Hematopoietic multipotent progenitor cell treated with erythropoietin and hydrocortisone succinate and interleukin-3 and kit ligand, for 4 days (in vitro differentiated cells): ENCODE data around the gene RAI14.
"Not testable (repeated sequence)": the region's sequence is repeated elsewhere in the genome, so short reads cannot be mapped to it uniquely, and the experiment has no call there.

ENCODE experiments used
- DNase-seq: peaks from one replicate; pipeline ENCODE4 v3.0.0-alpha.2; 2015

Gene RAI14

DNA sequence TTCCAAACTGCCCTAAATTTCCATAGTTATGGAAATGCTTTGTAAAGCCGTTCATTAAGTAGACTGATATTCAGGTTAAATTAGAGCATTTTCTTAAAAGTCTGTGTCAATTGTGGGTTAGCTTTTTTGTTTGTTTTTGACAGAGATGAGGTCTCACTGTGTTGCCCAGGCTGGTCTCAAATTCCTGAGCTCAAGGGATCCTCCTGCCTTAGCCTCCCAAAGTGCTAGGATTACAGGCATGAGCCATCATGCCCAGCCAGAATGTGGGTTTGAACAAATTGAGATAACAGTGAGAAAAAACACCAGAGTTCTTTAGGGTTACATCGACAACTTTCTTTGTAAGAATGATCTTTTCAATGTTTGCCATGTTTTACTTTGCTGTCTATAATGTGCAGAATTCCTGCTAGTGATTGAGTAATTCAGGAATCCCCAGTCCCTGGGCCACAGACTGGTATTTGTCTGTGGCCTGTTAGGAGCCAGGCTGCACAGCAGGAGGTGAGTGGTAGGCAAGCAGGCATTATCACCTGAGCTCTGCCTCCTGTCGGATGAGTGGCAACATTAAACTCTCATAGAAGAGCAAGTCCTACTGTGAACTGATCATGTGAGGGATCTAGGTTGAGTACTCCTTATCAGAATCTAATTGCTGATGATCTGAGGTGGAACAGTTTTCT lies 80.5 kb downstream of the RAI14 start:
- no peak for DNase-seq

DNA sequence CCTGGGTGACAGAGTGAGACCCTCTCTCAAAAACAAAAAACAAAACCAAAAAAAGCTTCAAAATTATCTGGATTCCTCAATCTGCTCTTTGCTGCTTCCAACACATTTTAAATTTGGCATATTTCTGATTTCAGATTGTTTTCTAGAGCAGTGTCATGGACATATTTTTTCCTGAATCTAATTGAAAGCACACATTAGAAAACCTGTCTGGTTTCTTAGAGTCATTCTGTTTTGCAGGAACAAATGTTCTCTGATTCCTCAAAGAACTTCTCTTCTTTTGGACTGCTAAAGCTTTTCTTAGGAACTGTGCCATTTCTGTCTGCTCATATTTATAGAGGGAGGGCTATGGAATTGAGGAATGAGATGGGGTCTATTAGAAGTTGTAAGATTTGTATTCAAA lies 81.6 kb downstream of the RAI14 start:
- DNase-seq, result no peak

DNA sequence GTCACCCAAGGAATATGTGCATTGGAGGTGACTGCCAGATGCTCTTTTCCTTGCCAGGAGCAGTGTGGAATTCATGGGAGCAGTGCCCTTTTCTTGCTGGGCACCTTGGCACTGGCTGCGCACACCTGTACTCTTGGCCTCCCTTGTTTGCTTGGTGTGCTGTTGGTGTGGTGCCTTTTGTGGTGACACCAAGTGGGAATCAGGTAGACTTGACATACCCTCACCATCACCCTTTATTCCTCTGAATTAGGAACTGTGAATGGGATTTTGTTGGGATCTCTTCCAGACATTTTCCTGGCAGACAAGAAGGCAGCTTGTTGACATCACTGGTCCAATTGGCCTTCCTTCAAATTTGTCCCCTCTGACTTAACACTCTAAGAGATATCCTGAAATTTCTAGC lies 82.3 kb downstream of the RAI14 start:
- no peak for DNase-seq

DNA sequence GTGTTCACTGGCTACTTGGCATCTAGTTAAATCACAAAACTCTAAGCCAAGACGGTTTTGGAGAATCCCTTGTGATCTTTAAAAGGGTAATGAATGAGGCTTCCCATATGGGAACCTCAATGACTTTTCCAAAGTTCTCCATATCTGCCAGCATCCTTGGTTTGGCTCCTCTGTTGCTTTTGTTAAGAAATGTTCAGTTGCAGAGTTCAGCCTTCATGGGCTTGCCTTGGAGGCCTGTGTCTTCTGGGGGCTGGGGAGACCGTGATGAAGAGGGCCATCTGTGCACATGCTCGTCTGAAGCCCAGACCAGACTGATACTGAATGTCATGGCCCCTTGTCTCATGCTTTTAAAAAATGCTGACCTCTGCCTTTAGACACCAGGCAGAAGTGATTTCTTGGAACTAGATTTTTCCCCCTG lies 84.3 kb downstream of the RAI14 start:
- no peak for DNase-seq

DNA sequence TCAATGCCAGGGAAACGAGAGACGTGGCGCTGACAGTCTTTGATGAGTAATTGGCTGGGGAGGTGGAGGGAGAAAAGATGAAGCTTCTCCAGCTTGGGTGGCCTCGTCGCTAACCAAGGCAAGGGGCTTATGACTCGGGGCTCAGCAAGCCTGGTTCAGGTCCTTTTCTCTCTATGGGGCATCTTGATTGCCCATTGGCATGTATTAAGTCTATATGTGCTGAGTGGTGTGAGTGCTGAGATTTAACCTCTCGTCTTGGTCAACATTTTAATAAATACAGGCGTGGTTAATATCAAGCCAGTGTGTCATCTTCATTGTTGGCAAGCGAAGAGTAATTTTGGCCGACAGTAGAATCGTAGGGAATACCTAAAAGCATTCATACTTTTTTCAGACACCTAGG lies 85.9 kb downstream of the RAI14 start:
- DNase-seq, result no peak

DNA sequence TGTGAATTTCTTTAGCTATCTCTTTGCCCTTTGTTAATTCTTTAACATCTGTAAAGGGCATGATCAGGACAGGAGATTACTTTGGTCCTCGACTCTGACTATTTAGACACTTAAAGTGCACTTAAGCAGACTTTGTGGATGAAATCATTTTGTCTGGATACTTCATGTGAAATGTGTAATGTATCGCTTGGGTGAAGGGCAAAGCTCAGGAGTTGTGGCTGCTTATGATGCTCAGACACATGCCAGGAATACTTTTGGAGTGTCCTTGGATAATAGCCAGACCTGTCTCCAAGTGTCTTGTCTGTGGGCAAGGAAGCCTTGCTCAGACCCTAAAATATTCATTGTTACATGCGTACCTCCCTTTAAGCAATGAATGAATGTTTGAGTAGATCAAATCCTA lies 87.8 kb downstream of the RAI14 start:
- DNase-seq, result no peak

DNA sequence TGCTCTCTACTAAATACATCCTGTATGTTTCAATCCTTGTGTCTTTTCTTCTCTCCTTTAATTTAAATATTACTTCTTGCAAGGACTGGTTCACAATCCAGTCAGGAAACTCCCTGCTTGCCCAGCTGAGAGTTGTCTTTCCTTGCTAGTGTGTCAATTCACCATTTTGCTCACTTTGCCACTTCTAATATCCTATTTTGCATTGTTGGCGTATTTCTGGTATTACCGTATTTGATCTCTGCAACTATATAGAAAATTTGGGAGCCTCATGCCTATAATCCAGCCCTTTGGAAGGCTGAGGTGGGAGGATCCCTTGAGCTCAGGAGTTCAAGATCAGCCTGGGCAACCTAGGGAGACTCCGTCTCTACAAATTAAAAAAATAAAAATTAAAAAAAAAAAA lies 92.3 kb downstream of the RAI14 start:
- DNase-seq, result no peak

DNA sequence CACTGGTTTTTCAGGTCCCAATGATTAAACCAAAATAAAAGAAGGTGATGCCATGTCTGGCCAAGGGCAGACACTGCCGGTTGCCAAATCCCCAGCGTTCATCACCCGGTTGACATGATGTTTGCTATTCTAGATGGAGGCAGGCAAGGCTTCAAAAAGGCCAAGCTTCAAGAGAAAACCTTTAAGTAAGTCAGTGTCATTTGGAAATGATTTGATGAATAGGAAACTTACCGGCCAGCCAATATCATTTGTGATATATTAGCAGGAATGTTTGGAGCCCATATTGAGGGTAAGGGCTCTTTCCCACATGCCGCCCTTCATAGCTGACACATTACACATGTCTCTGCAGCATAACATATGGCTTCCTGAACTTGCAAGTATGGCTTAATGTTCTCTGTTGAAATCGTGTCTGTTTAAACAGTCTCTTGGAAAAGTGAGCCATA lies 93.3 kb downstream of the RAI14 start:
- no peak for DNase-seq

DNA sequence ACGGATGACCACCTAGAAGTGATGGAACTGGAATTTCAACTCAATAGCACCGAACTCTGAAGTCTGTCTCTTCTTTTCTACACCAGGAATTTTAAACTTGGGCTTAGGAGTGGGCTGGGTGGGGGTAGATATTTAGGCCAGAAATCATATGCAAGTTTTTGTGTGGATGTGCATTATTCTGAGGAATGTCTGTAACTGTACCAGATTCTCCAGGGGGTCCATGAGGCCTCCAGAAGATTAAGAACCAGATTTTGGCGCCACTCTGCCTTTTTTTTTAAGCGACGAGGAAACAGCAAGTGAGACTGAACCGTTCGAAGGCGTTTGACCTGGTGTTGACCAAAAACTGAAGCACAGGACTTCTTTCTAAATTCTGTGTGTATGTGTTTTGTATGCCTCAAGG lies 94.1 kb downstream of the RAI14 start:
- DNase-seq, result no peak

DNA sequence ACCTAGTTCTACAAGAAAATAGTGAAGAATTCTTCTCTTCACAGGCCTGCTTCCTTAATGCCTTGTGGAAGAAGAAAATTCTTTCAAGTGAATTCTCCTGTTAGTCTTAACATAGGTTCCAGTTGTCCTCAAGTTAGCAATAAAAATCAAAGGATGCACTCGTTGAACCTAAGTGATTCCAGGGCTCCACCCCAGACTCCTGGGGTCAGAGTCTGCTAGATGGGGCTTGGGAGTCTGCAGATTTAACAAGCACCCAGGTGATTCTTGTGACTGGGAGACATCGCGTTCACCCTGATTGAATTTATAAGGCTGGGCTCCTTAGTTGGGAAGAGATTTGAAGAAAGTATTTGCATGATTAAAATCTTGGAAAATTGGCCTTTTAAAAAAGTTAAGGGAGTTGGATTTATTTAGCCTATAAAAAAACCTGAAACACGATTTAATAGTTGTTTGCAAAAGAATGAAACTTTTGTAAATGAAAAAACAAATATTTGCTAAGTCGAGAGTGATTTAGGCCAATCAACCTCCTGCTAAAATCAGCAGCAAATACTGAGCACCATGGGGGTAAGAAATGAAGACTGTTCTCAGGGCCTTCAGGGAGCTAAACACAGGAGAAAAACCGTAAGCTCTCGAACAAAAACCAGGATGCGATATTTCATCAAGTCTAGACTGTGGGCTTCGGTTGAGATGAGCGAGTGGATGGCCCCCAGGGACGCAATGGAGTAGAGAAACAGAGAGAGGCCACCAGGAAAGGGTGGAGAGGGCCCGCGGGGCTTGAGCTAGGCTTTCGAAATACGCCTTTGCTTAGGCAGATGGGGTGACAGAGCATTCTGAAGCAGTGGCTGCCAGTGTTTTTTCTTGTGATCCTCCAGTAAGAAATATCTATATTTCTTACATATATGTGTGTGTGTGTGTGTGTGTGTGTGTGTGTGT lies 95.9 kb downstream of the RAI14 start:
- DNase-seq, result no peak

DNA sequence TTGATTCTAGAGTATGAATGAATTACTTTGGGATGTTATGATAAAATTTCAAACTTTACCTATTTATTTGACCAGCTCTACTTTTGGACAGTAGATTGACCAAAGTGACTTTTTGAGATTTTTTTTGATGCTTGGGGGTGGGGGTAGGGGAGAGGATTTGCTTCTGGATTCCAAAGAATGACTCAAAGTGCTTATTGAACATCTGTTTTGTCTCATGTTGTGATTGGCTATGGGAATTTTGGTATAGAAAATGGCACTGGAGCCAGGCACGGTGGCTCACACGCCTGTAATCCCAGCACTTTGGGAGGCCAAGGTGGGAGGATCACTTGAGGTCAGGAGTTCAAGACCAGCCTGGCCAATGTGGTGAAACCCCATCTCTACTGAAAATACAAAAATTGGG lies 97.1 kb downstream of the RAI14 start:
- not testable (repeated sequence) for DNase-seq

DNA sequence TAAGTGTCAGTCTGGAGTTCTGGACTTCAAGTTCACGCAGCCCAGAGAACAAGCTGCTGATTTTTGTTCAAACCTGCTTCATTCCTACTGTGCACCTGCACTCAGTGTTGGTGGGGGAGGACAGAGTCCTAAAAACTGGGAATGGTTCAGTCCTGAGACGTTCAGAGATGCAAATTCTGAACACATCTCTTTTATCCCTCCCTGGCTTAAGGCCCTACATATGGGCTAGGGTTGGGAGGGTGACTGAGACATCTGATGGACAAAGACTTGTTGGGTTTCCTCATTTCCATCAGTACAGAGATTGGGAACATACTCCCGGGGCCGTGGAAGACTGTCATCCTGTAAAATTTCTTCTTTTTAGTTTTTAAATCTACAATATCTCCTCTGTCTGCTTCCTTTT lies 99.8 kb downstream of the RAI14 start:
- no peak for DNase-seq

DNA sequence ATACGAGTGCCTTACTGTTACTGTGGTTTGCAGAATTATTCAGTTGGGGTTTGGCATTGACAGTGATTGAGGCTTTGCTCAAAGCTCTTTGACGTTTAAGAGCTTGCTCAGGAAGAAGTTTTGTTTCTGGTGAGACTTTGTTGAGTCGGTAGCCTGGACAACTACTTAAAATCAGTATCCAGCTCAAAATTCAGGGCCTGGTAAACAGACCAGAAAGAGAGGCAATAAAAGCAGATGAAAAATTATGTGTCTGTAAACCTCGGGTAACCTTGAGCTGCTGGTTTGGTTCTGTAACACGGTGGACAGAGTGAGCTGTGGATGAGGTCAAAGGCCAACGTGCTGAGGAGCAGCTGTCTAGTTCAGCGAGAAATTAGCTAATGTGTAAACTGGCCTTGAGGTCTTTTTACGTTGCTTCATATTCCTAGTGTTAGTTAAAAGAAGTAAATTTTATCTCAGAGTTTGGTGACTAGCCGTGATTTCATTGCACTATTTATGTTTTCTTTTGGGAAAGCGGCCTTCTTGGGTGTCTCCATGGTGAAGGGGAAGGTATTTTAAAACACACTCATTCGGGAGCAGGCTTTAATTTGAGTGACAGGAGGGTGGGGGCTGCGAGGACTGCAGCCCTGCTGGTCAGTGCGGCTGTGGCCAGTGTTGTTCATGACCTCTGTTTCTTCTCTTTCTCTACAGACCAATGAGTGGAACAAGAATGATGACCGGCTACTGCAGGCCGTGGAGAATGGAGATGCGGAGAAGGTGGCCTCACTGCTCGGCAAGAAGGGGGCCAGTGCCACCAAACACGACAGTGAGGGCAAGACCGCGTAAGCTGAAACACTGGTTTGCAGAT lies 100.9 kb downstream of the RAI14 start:
- DNase-seq, result no peak

DNA sequence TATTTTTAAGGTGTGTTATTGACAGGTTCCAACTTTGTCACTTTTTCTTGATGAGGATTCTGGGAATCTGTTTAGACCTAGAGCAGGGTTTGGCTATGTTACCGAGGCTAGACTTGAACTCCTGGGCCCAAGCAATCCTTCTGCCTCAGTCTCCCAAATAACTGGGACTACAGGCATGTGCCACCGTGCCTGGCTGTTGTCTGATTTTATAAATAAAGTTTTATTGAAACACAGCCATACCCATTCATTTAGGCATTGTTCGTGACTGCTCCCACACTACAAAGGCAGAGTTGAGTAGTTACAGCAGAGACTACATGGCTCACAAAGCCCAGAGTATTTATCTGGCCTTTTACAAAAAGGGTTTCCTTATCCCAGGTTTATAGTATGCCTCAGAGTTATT lies 102.4 kb downstream of the RAI14 start:
- no peak for DNase-seq

DNA sequence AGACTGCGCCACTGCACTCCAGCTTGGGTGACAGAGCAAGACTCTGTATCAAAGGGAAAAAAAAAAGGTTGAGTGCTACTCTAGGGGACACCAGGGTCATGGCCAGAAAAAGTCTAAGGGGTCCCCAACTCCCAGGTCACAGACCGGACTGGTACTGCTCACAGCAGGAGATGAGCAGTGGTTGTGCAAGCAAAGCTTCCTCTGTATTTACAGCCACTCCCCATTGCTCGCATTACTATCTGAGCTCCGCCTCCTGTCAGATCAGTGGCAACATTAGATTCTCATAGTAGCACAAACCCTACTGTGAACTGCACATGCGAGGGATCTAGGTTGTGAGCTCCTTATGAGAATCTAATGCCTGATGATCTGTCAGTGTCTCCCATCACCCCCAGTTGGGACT lies 103.1 kb downstream of the RAI14 start:
- not testable (repeated sequence) for DNase-seq

DNA sequence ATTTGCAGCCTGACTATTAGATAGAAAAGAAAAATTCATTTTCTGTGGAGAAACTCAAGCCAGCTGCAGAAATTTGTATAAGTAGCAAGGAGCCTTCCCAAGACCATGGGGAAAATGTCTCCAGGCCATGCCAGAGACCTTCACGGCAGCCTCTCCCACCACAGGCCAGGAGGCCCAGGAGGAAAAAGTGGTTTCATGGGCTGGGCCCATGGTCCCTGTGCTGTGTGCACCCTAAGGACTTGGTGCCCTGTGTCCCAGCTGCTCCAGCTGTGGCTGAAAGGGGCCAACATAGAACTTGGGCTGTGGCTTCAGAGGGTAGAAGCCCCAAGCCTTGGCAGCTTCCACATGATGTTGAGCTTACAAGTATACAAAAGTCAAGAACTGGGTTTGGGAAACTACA lies 109.5 kb downstream of the RAI14 start:
- no peak for DNase-seq

DNA sequence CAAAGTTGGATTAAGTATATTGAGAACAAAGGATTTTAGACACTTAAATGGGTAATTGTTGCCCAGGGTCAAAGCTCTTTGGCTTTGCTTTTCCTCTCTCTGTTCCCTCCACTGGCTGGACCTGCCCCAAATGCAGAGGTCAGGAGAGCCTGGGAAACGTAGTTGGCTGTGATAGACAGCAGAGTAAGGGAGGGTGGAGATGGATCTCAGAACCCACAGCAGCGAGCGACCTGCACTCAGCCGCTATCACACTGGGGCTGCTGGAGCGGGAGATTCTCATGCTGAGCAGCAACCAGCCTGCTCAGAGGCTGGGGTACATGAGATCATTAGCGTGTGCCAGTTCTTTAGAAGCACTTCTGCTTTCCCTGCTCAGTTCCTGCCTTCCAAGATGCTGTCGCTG lies 111.1 kb downstream of the RAI14 start:
- DNase-seq, result no peak

DNA sequence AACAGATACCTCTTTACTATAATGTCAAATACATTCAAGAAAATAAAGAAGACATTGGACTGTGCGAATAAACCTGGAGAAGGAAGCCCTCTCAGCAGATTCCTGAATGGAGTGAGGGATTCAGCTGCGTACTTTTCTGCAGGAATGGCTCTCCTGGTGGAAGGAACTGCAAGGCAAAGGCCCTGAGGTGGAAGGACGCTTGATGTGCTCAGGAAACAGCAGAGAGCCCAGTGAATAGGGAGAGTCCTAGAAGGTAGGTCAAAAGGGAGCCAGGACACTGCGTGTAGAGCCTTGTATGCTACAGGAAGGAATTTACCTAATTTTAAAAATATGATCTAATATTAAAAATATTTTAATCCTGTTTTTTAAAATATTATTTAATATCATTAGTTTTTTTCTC lies 114.4 kb downstream of the RAI14 start:
- DNase-seq, result no peak

DNA sequence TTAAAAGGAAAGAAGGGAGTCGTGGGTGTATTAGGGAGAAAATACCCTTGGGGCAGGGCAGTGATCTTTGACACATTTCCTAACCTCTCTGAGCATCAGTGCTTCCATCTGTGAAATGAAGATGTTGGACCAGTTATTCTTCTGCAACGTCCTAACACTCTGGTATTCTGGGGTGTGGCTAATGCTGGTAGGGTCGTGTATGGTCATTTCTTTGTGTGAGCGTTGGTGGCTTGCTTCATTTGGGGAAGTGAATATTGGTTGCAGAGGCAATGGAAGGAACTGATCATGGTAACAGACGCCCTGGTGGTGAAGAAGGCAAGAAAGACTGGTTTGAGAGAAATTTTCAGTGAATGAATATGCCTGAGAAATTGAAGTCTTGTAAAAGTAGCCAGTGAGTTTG lies 114.9 kb downstream of the RAI14 start:
- peak; percentile 4 for DNase-seq

DNA sequence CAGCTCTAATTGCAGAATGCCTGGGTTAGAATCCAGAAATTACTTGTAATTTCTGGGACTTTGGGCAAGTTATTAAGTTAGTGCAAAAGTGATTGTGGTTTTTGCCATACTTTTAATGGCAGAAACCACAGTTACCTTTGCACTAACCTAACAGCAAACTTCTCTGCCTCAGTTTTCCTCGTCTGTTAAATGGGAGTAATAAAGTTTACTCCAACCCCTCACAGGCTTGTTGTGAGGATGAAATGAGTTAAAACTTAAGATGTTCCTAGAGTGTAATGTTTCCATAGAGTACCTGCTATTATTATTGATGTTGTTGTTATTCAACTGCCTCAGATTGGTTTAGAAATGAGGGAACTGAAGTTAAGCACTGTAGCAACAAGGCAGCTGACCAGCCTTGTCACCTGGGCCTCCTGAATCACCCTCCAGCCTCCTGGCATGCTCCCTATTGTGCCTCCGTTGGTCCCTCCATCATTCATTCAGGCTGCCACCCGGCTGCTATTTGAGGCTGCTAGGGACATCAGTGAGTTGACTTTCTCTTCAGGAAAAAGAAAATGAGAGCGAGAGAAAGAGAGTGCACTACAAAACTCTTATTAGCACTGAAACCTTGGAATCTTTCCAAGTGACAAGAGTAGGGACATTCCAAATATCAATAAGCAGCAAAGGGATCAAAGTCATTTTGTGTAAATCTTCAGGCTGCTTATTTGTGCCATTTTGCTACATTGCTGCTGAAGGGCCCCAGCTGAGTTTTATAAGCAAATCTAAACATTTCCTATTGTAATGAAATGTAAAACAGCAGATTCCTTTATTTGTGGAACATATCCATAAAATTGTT lies 116.4 kb downstream of the RAI14 start:
- no peak for DNase-seq

DNA sequence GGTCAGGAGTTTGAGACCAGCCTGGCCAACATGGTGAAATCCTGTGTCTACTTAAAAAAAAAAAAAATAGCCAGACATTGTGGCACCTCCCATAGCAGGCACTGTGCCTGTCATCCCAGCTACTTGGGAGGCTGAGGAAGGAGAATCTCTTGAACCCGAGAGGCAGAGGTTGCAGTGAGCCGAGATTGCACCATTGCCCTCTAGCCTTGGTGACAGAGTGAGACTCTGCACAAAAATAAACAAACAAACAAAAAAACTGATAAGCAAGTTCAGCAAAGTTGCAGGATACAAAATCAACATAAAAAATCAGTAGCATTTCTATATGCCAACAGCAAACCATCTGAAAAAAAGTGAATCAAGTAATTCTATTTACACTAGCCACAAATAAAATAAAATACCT lies 118.0 kb downstream of the RAI14 start:
- DNase-seq, result no peak

DNA sequence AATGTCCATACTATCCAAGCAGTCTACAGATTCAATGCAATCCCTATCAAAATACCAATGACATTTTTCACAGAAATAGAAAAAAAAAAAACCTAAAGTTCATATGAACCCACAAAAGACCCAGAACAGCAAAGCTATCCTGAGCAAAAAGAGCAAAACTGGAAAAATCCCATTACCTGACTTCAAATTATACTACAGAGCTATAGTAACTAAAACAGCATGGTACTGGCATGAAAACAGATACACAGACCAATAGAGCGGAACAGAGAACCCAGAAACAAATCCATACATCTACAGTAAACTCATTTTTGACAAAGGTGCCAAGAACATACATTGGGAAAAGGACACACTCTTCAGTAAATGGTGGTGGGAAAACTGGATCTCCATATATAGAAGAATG lies 118.5 kb downstream of the RAI14 start:
- DNase-seq, result not testable (repeated sequence)

DNA sequence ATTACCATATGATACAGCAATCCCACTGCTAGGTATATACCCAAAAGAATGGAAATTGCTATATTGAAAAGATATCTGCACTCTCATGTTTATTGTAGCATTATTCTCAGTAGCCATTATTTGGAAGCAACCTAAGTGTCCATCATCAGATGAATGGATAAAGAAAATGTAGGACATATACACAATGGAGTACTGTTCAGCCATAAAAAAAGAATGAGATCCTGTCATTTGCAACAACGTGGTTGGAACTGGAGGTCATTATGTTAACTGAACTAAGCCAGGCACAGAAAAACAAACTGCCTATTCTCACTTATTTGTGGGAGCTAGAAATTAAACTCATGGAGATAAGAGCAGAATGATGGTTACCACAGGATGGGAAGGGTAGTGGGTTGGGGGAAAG lies 119.8 kb downstream of the RAI14 start:
- no peak for DNase-seq
